ENCODE measurements around the gene CLEC1A.
"Not testable (repeated sequence)": the region's sequence is repeated elsewhere in the genome, so short reads cannot be mapped to it uniquely, and the experiment has no call there.

Gene CLEC1A

GRCh38 chr12:10033783-10034545, 64.8 kb downstream of the CLEC1A start:
- no peak for DNase-seq

GRCh38 chr12:10031771-10032175, 67.0 kb downstream of the CLEC1A start:
- DNase-seq: no peak

- no peak for DNase-seq
Measured at GRCh38 chr12:10031321-10031720, 67.5 kb downstream of the CLEC1A start.

GRCh38 chr12:10030446-10030845, 68.3 kb downstream of the CLEC1A start, which contains the start of gene CLEC9A:
Gene CLEC9A (plus strand): TSS chr12:10030682. CDS start chr12:10052688, 22,006 bp downstream.
- DNase-seq: no peak

GRCh38 chr12:10027721-10028120, 71.1 kb downstream of the CLEC1A start:
- no peak for DNase-seq

GRCh38 chr12:10027311-10027710, 71.5 kb downstream of the CLEC1A start:
- DNase-seq: no peak

GRCh38 chr12:10026666-10027065, 72.1 kb downstream of the CLEC1A start:
- DNase-seq: not testable (repeated sequence)

- DNase-seq: no peak
Measured at GRCh38 chr12:10025236-10025635, 73.5 kb downstream of the CLEC1A start.

- DNase-seq: no peak
Measured at GRCh38 chr12:10021342-10021741, 77.4 kb downstream of the CLEC1A start.
